HepG2 (cell line): ENCODE results near the gene PTCH1. TPM values are rescaled to one million over a fixed set of nuclear protein-coding genes. Genes with fewer than 3 reads are reported as not detected.
A peak's percentile ranks its signal among the peaks of the same experiment; 100 is the strongest.

Experiments used
- AHR ChIP-seq: IDR thresholded peaks from 2 replicates; pipeline ENCODE4 v1.6.1; 2018; ENCODE audit warnings: missing genetic modification reagents, missing compliant biosample characterization
- ARNT ChIP-seq: fragments of 450-650 bp; IDR thresholded peaks from 2 replicates; pipeline ENCODE4 v1.6.1; 2017
- DMTF1 ChIP-seq: sonication (generic); formaldehyde crosslinking; IDR thresholded peaks from 2 replicates; pipeline ENCODE4 v1.4.0; 2020; ENCODE audit warnings: mild to moderate bottlenecking, missing genetic modification reagents
- FOXP1 ChIP-seq, 2 experiments: fragments of 450-650 bp in 1 of 2; IDR thresholded peaks; 2 replicates each; pipeline ENCODE4 v1.6.1; 2017 to 2018; ENCODE audit warnings: antibody characterized with exemption in 1 of 2
- HCFC1 ChIP-seq: fragments of 150-350 bp; IDR thresholded peaks from 2 replicates; pipeline ENCODE4 v1.6.1; 2014; ENCODE audit warnings: low read depth, low read length
- HHEX ChIP-seq: IDR thresholded peaks from 2 replicates; pipeline ENCODE4 v1.6.1; 2016; ENCODE audit warnings: control low read depth
- HMG20B ChIP-seq: conservative IDR thresholded peaks from 2 replicates; pipeline ENCODE4 v1.6.1; 2016; ENCODE audit warnings: missing genetic modification reagents, missing compliant biosample characterization
- IKZF5 ChIP-seq: IDR thresholded peaks from 2 replicates; pipeline ENCODE4 v1.6.1; 2018; ENCODE audit warnings: missing genetic modification reagents, mild to moderate bottlenecking, missing compliant biosample characterization
- KDM2A ChIP-seq: sonication (generic); formaldehyde crosslinking; IDR thresholded peaks from 2 replicates; pipeline ENCODE4 v1.4.0; 2020; ENCODE audit warnings: low read depth, missing genetic modification reagents, borderline replicate concordance
- MAFF ChIP-seq: IDR thresholded peaks from 2 replicates; pipeline ENCODE4 v1.6.1; 2011; ENCODE audit warnings: low read depth, low read length, improper control_type of control experiment
- MBD4 ChIP-seq: IDR thresholded peaks from 2 replicates; pipeline ENCODE4 v1.6.1; 2012; ENCODE audit warnings: low read length, inconsistent platforms, borderline replicate concordance
- MED8 ChIP-seq: sonication (generic); formaldehyde crosslinking; IDR thresholded peaks from 2 replicates; pipeline ENCODE4 v1.8.1; 2023; ENCODE audit warnings: mild to moderate bottlenecking, missing genetic modification reagents; ENCODE audit not compliant: insufficient replicate concordance
- PATZ1 ChIP-seq: sonication (generic); formaldehyde crosslinking; IDR thresholded peaks from 2 replicates; pipeline ENCODE4 v1.4.0; 2020; ENCODE audit warnings: missing genetic modification reagents
- POLR2A ChIP-seq, 2 experiments: IDR thresholded peaks; 2 replicates each; pipeline ENCODE4 v1.6.1; 2011; ENCODE audit warnings: low read depth in 2 of 2, low read length in 2 of 2, mild to moderate bottlenecking in 1 of 2, moderate library complexity in 1 of 2; ENCODE audit not compliant: insufficient read depth in 1 of 2
- SUZ12 ChIP-seq: fragments of 150-350 bp; IDR thresholded peaks from 2 replicates; pipeline ENCODE4 v1.6.1; 2014; ENCODE audit warnings: low read depth, low read length
- TCF12 ChIP-seq, 2 experiments: fragments of 450-650 bp in 1 of 2; sonication (generic) in 1 of 2; formaldehyde crosslinking in 1 of 2; IDR thresholded peaks; 2 replicates each; pipeline versions ENCODE4 v1.6.1 to v1.8.0; 2017 to 2022; ENCODE audit warnings: antibody characterized with exemption in 1 of 2, mild to moderate bottlenecking in 1 of 2, missing genetic modification reagents in 1 of 2, moderate library complexity in 1 of 2
- TERF1 ChIP-seq: sonication (generic); formaldehyde crosslinking; IDR thresholded peaks from 2 replicates; pipeline ENCODE4 v1.8.0; 2022; ENCODE audit warnings: mild to moderate bottlenecking, missing genetic modification reagents, moderate library complexity
- ZBTB7A ChIP-seq: sonication (generic); formaldehyde crosslinking; IDR thresholded peaks from 2 replicates; pipeline ENCODE4 v1.8.0; 2022; ENCODE audit warnings: mild to moderate bottlenecking, missing genetic modification reagents
- ZEB1 ChIP-seq: IDR thresholded peaks from 2 replicates; pipeline ENCODE4 v1.6.1; 2012; ENCODE audit warnings: mild to moderate bottlenecking, low read depth, inconsistent platforms; ENCODE audit not compliant: insufficient replicate concordance
- ZNF124 ChIP-seq: sonication (generic); formaldehyde crosslinking; IDR thresholded peaks from 2 replicates; pipeline ENCODE4 v1.4.0; 2020; ENCODE audit warnings: missing genetic modification reagents
- ZNF792 ChIP-seq: IDR thresholded peaks from 2 replicates; pipeline ENCODE4 v1.6.1; 2016
- ZNF839 ChIP-seq: sonication (generic); formaldehyde crosslinking; IDR thresholded peaks from 2 replicates; pipeline ENCODE4 v1.4.0; 2020; ENCODE audit warnings: missing genetic modification reagents, mild to moderate bottlenecking, borderline replicate concordance
- polyA plus RNA-seq, 8 experiments: library from polyadenylated mRNA; depleted of rRNA in 3 of 8; stranded (reverse) in 7 of 8; unstranded in 1 of 8; fragments of >200 nt; fragmentation: Illumina TruSeq in 4 of 8; extraction: Trizol in 4 of 8; gene quantifications; 2 replicates each; pipeline versions ENCODE4 v1.2.1 to v1.2.3, GENCODE V29; 2011 to 2016; ENCODE audit warnings: low read depth in 4 of 8, missing spikeins in 1 of 8, mixed read lengths in 1 of 8; ENCODE audit not compliant: insufficient read depth in 1 of 8
- total RNA-seq, 5 experiments: library from RNA; depleted of rRNA; stranded (reverse); fragments of >200 nt; fragmentation: Illumina TruSeq; extraction: Trizol; gene quantifications; 2 replicates each; pipeline ENCODE4 v1.2.3, GENCODE V29; 2016; ENCODE audit warnings: low read depth in 1 of 5
- TF ChIP-seq, protein P1 (sequence below): sonication (generic); formaldehyde crosslinking; IDR thresholded peaks from 2 replicates; pipeline ENCODE4 v1.5.0; 2020; ENCODE audit warnings: missing genetic modification reagents, mild to moderate bottlenecking, borderline replicate concordance

PTCH1 gene
- total and polyA plus RNA-seq, 2 of the 13 experiments (the other 11 are each of a cell fraction or from before 2014, with no cell fraction given), result 2.8 to 3.9 TPM

DNA sequence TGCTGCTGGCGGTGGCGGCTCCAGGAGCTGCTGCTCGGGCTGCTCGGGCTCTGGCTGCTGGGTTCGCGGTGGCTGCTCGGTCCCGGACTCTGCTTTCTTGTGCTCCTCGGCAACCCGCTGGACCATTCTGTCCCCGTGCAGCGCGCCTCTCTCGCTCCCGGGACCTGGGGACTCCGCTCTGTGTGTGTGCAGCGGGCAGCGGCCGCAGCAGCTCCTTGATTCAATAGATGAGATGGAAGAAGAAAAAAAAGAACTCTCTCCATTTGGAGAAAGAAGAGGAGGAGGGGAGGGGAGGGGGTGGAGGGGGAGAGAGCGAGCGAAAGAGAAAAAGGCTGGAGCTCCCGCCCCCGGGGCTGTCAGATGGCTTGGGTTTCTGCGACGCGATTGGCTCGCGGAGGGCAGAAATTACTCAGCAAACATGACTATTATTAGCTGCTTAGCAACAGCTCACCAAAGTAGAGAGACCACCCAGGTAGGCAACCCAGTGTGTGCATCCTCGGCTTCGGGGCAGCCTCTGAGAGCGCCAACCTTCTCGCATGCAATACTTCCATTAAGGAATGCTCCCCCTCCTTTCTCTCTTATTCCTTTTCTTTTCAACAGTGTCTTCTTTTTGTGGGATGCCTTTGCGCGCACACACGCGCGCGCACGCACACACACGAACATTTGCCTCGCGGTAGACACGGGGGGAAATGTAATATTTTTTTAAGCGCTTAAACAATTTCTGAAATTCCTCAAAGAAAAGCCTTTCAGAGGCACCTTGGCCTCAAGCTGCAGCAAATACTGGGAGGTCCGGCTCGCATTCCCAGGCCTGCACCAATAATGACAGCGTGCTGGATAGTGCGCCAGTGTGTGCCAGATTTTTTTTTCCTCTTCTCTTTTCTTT is 7.6 kb downstream of the PTCH1 start (continued):
- TF ChIP-seq DMTF1 (CRISPR knock-in tag) (no peak), TCF12 (IDR thresholded peaks at IDR 0.05) (no peak), TCF12 (CRISPR knock-in tag; IDR thresholded peaks at IDR 0.05) (no peak), AHR (CRISPR knock-in tag) (no peak), HCFC1 (no peak), POLR2A (IDR thresholded peaks at IDR 0.05; ENCODE audit: insufficient read depth in 1 of 2, low read depth in 2 of 2, low read length in 2 of 2) (peak in 1 of 2 experiments; percentile 58; a peak in 1 of 4 replicates), ARNT (no peak), ZNF124 (no peak), ZNF839 (CRISPR knock-in tag) (no peak), ZEB1 (no peak), MAFF (no peak), SUZ12 (no peak), HHEX (no peak), ZBTB7A (CRISPR knock-in tag) (no peak), FOXP1 (IDR thresholded peaks at IDR 0.05) (no peak), FOXP1 (CRISPR knock-in tag; IDR thresholded peaks at IDR 0.05) (no peak), ZNF792 (CRISPR knock-in tag) (no peak), HMG20B (CRISPR knock-in tag) (no peak), TERF1 (CRISPR knock-in tag) (no peak), KDM2A (peak; percentile 72; the same call in 1 of the 2 replicates), MBD4 (no peak), MED8 (CRISPR knock-in tag) (no peak), PATZ1 (CRISPR knock-in tag) (no peak), IKZF5 (CRISPR knock-in tag) (no peak)
- TF ChIP-seq, protein P1, sequence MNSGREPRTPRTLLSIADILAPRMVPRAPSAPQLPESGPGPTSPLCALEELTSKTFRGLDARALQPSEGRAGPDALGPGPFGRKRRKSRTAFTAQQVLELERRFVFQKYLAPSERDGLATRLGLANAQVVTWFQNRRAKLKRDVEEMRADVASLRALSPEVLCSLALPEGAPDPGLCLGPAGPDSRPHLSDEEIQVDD (CRISPR knock-in tag), result no peak
